GM12801 (cell line): ENCODE results near the gene AMPH.

Experiments used
- TF ChIP-seq, protein P1 (sequence below): IDR thresholded peaks from one replicate; pipeline ENCODE4 v1.5.1; 2011; ENCODE audit warnings: control low read depth; ENCODE audit not compliant: insufficient read length; ENCODE audit errors: extremely low read depth

Gene AMPH

GRCh38 chr7:38335128-38335491 lies 296.1 kb downstream of the AMPH start:
- TF ChIP-seq, protein P1, sequence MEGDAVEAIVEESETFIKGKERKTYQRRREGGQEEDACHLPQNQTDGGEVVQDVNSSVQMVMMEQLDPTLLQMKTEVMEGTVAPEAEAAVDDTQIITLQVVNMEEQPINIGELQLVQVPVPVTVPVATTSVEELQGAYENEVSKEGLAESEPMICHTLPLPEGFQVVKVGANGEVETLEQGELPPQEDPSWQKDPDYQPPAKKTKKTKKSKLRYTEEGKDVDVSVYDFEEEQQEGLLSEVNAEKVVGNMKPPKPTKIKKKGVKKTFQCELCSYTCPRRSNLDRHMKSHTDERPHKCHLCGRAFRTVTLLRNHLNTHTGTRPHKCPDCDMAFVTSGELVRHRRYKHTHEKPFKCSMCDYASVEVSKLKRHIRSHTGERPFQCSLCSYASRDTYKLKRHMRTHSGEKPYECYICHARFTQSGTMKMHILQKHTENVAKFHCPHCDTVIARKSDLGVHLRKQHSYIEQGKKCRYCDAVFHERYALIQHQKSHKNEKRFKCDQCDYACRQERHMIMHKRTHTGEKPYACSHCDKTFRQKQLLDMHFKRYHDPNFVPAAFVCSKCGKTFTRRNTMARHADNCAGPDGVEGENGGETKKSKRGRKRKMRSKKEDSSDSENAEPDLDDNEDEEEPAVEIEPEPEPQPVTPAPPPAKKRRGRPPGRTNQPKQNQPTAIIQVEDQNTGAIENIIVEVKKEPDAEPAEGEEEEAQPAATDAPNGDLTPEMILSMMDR, result no peak

GRCh38 chr7:38334163-38334562 lies 297.0 kb downstream of the AMPH start:
- TF ChIP-seq, protein P1, result no peak
